CD14-positive monocyte (primary cell): ENCODE data around the gene MED10. TPM values are rescaled to one million over a fixed set of nuclear protein-coding genes. Genes with fewer than 3 reads are reported as not detected.

ENCODE experiments used
- DNase-seq, 3 donors: peaks; one replicate each; pipeline ENCODE4 v3.0.0-alpha.2; 2011 to 2022
- H2AFZ ChIP-seq: 2 replicates; pipeline ENCODE4 v1.6.0; 2012; ENCODE audit warnings: mild to moderate bottlenecking, low read depth, low read length, inconsistent platforms; ENCODE audit not compliant: insufficient read depth, poor library complexity, severe bottlenecking
- H3K27ac ChIP-seq, 2 donors: 1 replicate in 1 of 2; 2 replicates in 1 of 2; pipeline ENCODE4 v1.5.1; 2012 to 2013; ENCODE audit warnings: low read length in 2 of 2, control low read depth in 1 of 2, inconsistent platforms in 1 of 2, low read depth in 1 of 2, mild to moderate bottlenecking in 1 of 2
- H3K27me3 ChIP-seq, 2 donors: one replicate each; pipeline versions ENCODE4 v1.6.0 to v1.6.1; 2011 to 2013; ENCODE audit warnings: low read length in 2 of 2; ENCODE audit not compliant: control insufficient read depth in 2 of 2, insufficient read depth in 2 of 2
- H3K36me3 ChIP-seq, 2 donors: replicated peaks in 1 of 2; 1 replicate in 1 of 2; 2 replicates in 1 of 2; pipeline versions ENCODE4 v1.5.1 to v1.6.1; 2012 to 2013; ENCODE audit warnings: low read length in 2 of 2, control low read depth in 1 of 2, inconsistent platforms in 1 of 2, mild to moderate bottlenecking in 1 of 2; ENCODE audit not compliant: insufficient read depth in 2 of 2, control insufficient read depth in 1 of 2
- H3K4me1 ChIP-seq, 2 donors: 1 replicate in 1 of 2; 2 replicates in 1 of 2; pipeline versions ENCODE4 v1.5.1 to v1.6.1; 2012 to 2013; ENCODE audit warnings: low read length in 2 of 2, control low read depth in 1 of 2, inconsistent platforms in 1 of 2, mild to moderate bottlenecking in 1 of 2, moderate library complexity in 1 of 2; ENCODE audit not compliant: insufficient read depth in 2 of 2, control insufficient read depth in 1 of 2
- H3K4me2 ChIP-seq: replicated peaks from 2 replicates; pipeline ENCODE3; 2012; ENCODE audit warnings: low read length, moderate library complexity, mild to moderate bottlenecking; ENCODE audit not compliant: poor library complexity, severe bottlenecking; ENCODE audit errors: extremely low read depth
- H3K4me3 ChIP-seq, 3 experiments: fragments of 200-600 bp in 1 of 3; sonication (generic) in 1 of 3; replicated peaks in 1 of 3; 1 replicate in 2 of 3; 2 replicates in 1 of 3; pipeline ENCODE4 v1.5.1; 2011 to 2013; ENCODE audit warnings: low read length in 3 of 3, mild to moderate bottlenecking in 3 of 3, control low read depth in 2 of 3, low read depth in 2 of 3, inconsistent platforms in 1 of 3, moderate library complexity in 1 of 3
- H3K79me2 ChIP-seq: 2 replicates; pipeline ENCODE4 v1.6.0; 2012; ENCODE audit warnings: mild to moderate bottlenecking, control low read depth, inconsistent platforms, low read length, moderate library complexity; ENCODE audit not compliant: insufficient read depth
- H3K9ac ChIP-seq: 2 replicates; pipeline ENCODE4 v1.6.0; 2017; ENCODE audit warnings: low read length, mild to moderate bottlenecking; ENCODE audit not compliant: insufficient read depth, poor library complexity, severe bottlenecking
- H3K9me3 ChIP-seq, 2 donors: replicated peaks in 1 of 2; 1 replicate in 1 of 2; 2 replicates in 1 of 2; pipeline versions ENCODE4 v1.5.1 to v1.6.1; 2012 to 2013; ENCODE audit warnings: low read length in 2 of 2, control low read depth in 1 of 2; ENCODE audit not compliant: control insufficient read depth in 1 of 2, insufficient read depth in 1 of 2
- H4K20me1 ChIP-seq: 2 replicates; pipeline ENCODE4 v1.6.0; 2012; ENCODE audit warnings: mild to moderate bottlenecking, low read length, control low read depth, moderate library complexity; ENCODE audit not compliant: insufficient read depth
- H3K27ac Mint-ChIP-seq, 7 donors: one replicate each; pipeline ENCODE4 v1.8.0; 2020; ENCODE audit warnings: mild to moderate bottlenecking in 7 of 7, mixed read lengths in 7 of 7, moderate library complexity in 6 of 7, inconsistent platforms in 2 of 7
- H3K27me3 Mint-ChIP-seq, 3 donors: one replicate each; pipeline ENCODE4 v1.8.0; 2021 to 2022; ENCODE audit warnings: low read depth in 3 of 3, mild to moderate bottlenecking in 3 of 3, mixed read lengths in 3 of 3, moderate library complexity in 3 of 3, inconsistent platforms in 1 of 3
- H3K36me3 Mint-ChIP-seq, 2 donors: one replicate each; pipeline ENCODE4 v1.8.0; 2020; ENCODE audit warnings: mixed read lengths in 2 of 2, inconsistent platforms in 1 of 2, mild to moderate bottlenecking in 1 of 2
- H3K4me1 Mint-ChIP-seq: one replicate; pipeline ENCODE4 v1.8.0; 2020; ENCODE audit warnings: mild to moderate bottlenecking, mixed read lengths
- H3K4me3 Mint-ChIP-seq, 2 donors: one replicate each; pipeline ENCODE4 v1.8.0; 2020; ENCODE audit warnings: mild to moderate bottlenecking in 2 of 2, mixed read lengths in 2 of 2, moderate library complexity in 1 of 2
- H3K9me3 Mint-ChIP-seq, 7 donors: one replicate each; pipeline ENCODE4 v1.8.0; 2020 to 2022; ENCODE audit warnings: mixed read lengths in 7 of 7, mild to moderate bottlenecking in 6 of 7, moderate library complexity in 6 of 7, inconsistent platforms in 2 of 7
- CTCF ChIP-seq: fragments of 200-600 bp; IDR thresholded peaks from one replicate; pipeline ENCODE4 v1.8.0; 2022; ENCODE audit warnings: antibody characterized with exemption, mild to moderate bottlenecking
- WGBS: methylation state at CpG from one replicate; pipeline ENCODE4 v1.1.5; 2013; ENCODE audit warnings: missing lambda C conversion rate; ENCODE audit not compliant: insufficient coverage; 5-methylcytosine and 5-hydroxymethylcytosine counted together
- intact Hi-C, 2 donors: fragments of 100-400 bp; cut with micrococcal nuclease; formaldehyde crosslinking; loops; one replicate each; pipeline versions ENCODE4 v1.15.0 to v1.15.1; 2023
- polyA plus RNA-seq, 3 donors: library from polyadenylated mRNA; depleted of rRNA in 1 of 3; unstranded in 2 of 3; stranded (reverse) in 1 of 3; fragments of 300-500 nt in 2 of 3; fragments of >200 nt in 1 of 3; fragmentation: Illumina TruSeq in 2 of 3; gene quantifications; 1 replicate in 2 of 3; 2 replicates in 1 of 3; pipeline ENCODE4 v1.2.3, GENCODE V29; 2012 to 2021

The MED10 gene
- polyA plus RNA-seq, 3 donors = 27.6 to 47.8 (median 47.3) TPM

- Histone ChIP-seq H3K9ac (no peak overlapping the region), H3K27ac (no peak overlapping the region), H3K79me2 (no peaks in the 10 kb centered on the region), H3K9me3 (no peaks in the 10 kb centered on the region), H3K36me3 (no peaks in the 10 kb centered on the region), H2AFZ (no peak overlapping the region), H3K27me3 (no peaks in the 10 kb centered on the region), H3K4me2 (no peak overlapping the region), H4K20me1 (no peaks in the 10 kb centered on the region), H3K4me1 (no peaks in the 10 kb centered on the region), H3K4me3 (no peak overlapping the region)
- intact Hi-C loops = no loop called here
- DNase-seq = no peak
- H3K4me1 Mint-ChIP-seq = no peaks in the 10 kb centered on the region
- no peak overlapping the region for H3K4me3 Mint-ChIP-seq
- TF ChIP-seq CTCF = no peak
- H3K27ac Mint-ChIP-seq = no peak overlapping the region
- peaks cover 0 to 3% (median 1%) of the 10 kb centered on the region in 7 donors for H3K9me3 Mint-ChIP-seq
- no CpG with 5 or more reads among the region's 3 CpGs for WGBS
- H3K27me3 Mint-ChIP-seq = peaks cover 2 to 7% (median 6%) of the 10 kb centered on the region in 3 donors
- H3K36me3 Mint-ChIP-seq = no peaks in the 10 kb centered on the region
Measured at GRCh38 chr5:6395621-6396020, 17.3 kb upstream of the MED10 start.

GRCh38 chr5:6395102-6395445 is 16.7 kb upstream of the MED10 start:
- H3K27ac Mint-ChIP-seq = no peak overlapping the region
- H3K27me3 ChIP-seq = no peaks in the 10 kb centered on the region
- H3K4me1 ChIP-seq = no peaks in the 10 kb centered on the region
- 92% methylated on average over 7 of the region's 7 CpGs for WGBS
- intact Hi-C loops = no loop called here
- H3K4me1 Mint-ChIP-seq = no peaks in the 10 kb centered on the region
- no peaks in the 10 kb centered on the region for H3K79me2 ChIP-seq
- no peak overlapping the region for H3K4me3 Mint-ChIP-seq
- H3K9me3 ChIP-seq = no peaks in the 10 kb centered on the region
- no peak overlapping the region for H3K27ac ChIP-seq
- peaks cover 0 to 3% (median 1%) of the 10 kb centered on the region in 7 donors for H3K9me3 Mint-ChIP-seq
- no peaks in the 10 kb centered on the region for H3K36me3 ChIP-seq
- no peak overlapping the region for H3K9ac ChIP-seq
- H4K20me1 ChIP-seq = no peaks in the 10 kb centered on the region
- no peak overlapping the region for H2AFZ ChIP-seq
- no peak overlapping the region for H3K4me2 ChIP-seq
- TF ChIP-seq CTCF = no peak
- no peaks in the 10 kb centered on the region for H3K36me3 Mint-ChIP-seq
- H3K4me3 ChIP-seq = no peak overlapping the region
- peaks cover 2 to 8% (median 8%) of the 10 kb centered on the region in 3 donors for H3K27me3 Mint-ChIP-seq
- no peak for DNase-seq
